Hepatocyte (in vitro differentiated cells): Measurements from ENCODE around the gene DEFB124.

Experiments used
- EZH2 ChIP-seq: fragments of 200-600 bp; sonication (generic); IDR thresholded peaks from 2 replicates; pipeline ENCODE4 v1.6.1; 2016; ENCODE audit warnings: antibody characterized with exemption, mild to moderate bottlenecking, borderline replicate concordance
- EZH2phosphoT487 ChIP-seq: fragments of 200-600 bp; sonication (generic); IDR thresholded peaks from one replicate; pipeline ENCODE4 v1.6.1; 2018; ENCODE audit warnings: antibody characterized with exemption, mild to moderate bottlenecking, low read depth, moderate library complexity; ENCODE audit not compliant: unreplicated experiment, severe bottlenecking
- TF ChIP-seq, protein P1 (sequence below): fragments of 200-600 bp; sonication (generic); IDR thresholded peaks from 2 replicates; pipeline ENCODE4 v1.5.1; 2016; ENCODE audit warnings: antibody characterized with exemption, mild to moderate bottlenecking; ENCODE audit not compliant: poor library complexity

DNA sequence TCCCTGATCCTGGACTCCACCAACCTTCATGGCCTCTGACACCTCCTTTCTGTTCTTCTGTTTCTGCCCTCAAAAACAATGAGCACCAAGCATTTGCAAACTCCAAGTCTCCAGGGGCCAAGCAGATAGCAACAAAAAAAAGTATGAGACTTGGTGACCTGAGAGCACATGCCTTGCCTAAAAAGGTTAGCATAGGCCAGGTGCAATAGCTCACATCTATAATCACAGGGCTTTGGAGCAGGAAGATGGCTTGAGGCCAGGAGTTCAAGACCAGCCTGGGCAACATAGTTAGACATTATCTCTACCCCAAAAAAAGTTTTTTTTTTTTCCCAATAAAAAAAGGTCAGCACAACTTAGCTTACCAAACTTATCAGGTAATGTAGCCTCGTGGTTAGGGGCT lies 25.6 kb upstream of the DEFB124 start:
- TF ChIP-seq, protein P1, sequence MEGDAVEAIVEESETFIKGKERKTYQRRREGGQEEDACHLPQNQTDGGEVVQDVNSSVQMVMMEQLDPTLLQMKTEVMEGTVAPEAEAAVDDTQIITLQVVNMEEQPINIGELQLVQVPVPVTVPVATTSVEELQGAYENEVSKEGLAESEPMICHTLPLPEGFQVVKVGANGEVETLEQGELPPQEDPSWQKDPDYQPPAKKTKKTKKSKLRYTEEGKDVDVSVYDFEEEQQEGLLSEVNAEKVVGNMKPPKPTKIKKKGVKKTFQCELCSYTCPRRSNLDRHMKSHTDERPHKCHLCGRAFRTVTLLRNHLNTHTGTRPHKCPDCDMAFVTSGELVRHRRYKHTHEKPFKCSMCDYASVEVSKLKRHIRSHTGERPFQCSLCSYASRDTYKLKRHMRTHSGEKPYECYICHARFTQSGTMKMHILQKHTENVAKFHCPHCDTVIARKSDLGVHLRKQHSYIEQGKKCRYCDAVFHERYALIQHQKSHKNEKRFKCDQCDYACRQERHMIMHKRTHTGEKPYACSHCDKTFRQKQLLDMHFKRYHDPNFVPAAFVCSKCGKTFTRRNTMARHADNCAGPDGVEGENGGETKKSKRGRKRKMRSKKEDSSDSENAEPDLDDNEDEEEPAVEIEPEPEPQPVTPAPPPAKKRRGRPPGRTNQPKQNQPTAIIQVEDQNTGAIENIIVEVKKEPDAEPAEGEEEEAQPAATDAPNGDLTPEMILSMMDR, result no peak
- TF ChIP-seq EZH2 (no peak), EZH2phosphoT487 (no peak)
